ENCODE measurements around the gene NSL1.

DNA sequence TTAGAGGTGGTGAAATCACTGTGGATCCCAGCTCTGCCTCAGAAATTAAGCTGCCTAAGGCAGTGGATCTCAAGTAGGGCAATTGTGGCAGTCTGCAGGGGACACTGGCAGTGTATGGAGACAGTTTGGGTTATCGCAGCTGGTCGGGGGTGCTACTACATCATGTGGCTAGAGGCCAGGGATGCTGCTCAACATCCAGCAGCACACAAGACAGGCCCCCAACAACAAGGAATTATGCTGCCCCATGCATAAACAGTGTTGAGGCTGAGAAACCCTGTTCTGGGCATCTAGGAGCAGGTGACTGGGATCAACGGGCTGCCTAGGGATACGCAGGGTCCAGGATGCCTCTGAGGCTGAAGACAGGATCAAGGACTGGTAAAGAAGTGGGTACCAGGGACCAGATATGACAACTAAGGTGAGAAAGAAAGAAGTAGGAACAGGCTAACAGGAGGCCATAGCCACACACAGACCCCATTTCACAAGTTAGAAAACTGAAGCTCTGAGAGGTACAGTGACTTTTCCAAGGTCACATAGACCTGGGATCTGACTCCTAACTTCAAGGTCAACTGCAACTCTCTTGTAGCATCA lies 100.7 kb downstream of the NSL1 start:
- no peak for TF ChIP-seq POLR2A (IDR thresholded peaks at IDR 0.05)
- TF ChIP-seq, protein P1, sequence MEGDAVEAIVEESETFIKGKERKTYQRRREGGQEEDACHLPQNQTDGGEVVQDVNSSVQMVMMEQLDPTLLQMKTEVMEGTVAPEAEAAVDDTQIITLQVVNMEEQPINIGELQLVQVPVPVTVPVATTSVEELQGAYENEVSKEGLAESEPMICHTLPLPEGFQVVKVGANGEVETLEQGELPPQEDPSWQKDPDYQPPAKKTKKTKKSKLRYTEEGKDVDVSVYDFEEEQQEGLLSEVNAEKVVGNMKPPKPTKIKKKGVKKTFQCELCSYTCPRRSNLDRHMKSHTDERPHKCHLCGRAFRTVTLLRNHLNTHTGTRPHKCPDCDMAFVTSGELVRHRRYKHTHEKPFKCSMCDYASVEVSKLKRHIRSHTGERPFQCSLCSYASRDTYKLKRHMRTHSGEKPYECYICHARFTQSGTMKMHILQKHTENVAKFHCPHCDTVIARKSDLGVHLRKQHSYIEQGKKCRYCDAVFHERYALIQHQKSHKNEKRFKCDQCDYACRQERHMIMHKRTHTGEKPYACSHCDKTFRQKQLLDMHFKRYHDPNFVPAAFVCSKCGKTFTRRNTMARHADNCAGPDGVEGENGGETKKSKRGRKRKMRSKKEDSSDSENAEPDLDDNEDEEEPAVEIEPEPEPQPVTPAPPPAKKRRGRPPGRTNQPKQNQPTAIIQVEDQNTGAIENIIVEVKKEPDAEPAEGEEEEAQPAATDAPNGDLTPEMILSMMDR (IDR thresholded peaks at IDR 0.05), result no peak

Measured in heart left ventricle (tissue), 13 donors.